C4-2B (cell line): ENCODE results near the gene SLC24A4.

ENCODE experiments used
- ZFX ChIP-seq: fragments of 450-650 bp; IDR thresholded peaks from 2 replicates; pipeline ENCODE4 v1.6.1; 2017
- TF ChIP-seq, protein P1 (sequence below): fragments of 450-650 bp; conservative IDR thresholded peaks from 2 replicates; pipeline ENCODE4 v1.5.1; 2017; ENCODE audit warnings: mild to moderate bottlenecking

DNA sequence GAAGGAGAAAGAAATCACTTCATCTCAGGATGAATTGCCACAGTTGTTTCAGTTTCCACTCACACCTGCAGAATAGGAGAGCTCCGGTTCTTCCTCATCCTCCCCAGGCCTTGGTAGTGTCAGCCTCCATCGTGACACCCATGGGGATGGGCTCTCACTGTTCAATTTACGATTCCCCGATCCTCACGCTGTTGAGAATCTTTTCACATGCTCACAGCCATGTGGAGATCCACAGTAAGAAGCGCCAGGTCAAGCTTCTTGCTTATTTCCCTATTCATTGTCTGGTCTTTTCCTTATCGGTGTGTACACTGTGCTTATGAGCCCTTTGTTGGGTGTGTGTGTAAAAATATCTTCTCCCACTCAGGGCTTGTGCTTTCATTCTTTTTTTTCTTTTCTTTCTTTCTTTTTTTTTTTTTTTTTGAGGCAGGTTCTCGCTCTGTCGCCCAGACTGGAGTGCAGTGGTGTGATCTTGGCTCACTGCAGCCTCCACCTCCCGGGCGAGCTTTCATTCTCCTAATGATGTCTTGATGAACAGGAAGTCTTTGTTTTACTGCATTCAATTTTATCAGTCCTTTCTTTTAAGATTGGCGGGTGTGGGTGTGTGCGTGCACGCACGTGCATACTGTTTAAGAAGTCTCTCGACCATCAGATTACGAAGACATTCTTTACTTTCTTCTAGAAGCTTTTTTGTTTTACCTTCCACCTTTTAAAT, 212.1 kb downstream of the SLC24A4 start:
- TF ChIP-seq, protein P1, sequence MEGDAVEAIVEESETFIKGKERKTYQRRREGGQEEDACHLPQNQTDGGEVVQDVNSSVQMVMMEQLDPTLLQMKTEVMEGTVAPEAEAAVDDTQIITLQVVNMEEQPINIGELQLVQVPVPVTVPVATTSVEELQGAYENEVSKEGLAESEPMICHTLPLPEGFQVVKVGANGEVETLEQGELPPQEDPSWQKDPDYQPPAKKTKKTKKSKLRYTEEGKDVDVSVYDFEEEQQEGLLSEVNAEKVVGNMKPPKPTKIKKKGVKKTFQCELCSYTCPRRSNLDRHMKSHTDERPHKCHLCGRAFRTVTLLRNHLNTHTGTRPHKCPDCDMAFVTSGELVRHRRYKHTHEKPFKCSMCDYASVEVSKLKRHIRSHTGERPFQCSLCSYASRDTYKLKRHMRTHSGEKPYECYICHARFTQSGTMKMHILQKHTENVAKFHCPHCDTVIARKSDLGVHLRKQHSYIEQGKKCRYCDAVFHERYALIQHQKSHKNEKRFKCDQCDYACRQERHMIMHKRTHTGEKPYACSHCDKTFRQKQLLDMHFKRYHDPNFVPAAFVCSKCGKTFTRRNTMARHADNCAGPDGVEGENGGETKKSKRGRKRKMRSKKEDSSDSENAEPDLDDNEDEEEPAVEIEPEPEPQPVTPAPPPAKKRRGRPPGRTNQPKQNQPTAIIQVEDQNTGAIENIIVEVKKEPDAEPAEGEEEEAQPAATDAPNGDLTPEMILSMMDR = no peak
- no peak for TF ChIP-seq ZFX
